Stomach (tissue), 4 donors: Measurements from ENCODE around the gene BCL2.

Source experiments
- CTCF ChIP-seq, 7 experiments: fragments of 450-650 bp in 4 of 7; fragments of 200-600 bp in 3 of 7; sonication (generic) in 3 of 7; IDR thresholded peaks; one replicate each; pipeline ENCODE4 v1.5.1; 2016 to 2019; ENCODE audit warnings: antibody characterized with exemption in 7 of 7, control low read depth in 2 of 7, mild to moderate bottlenecking in 1 of 7
- EP300 ChIP-seq: sonication (generic); formaldehyde crosslinking; IDR thresholded peaks from one replicate; pipeline ENCODE4 v1.6.1; 2017; ENCODE audit warnings: antibody characterized with exemption
- POLR2A ChIP-seq, 4 donors: fragments of 450-650 bp; IDR thresholded peaks; one replicate each; pipeline ENCODE4 v1.6.1; 2016; ENCODE audit warnings: antibody characterized with exemption in 4 of 4, control low read depth in 2 of 4, mild to moderate bottlenecking in 1 of 4, moderate library complexity in 1 of 4
- POLR2AphosphoS5 ChIP-seq, 3 donors: sonication (generic); formaldehyde crosslinking; IDR thresholded peaks; one replicate each; pipeline ENCODE4 v1.6.1; 2016; ENCODE audit warnings: antibody characterized with exemption in 3 of 3

- TF ChIP-seq CTCF (IDR thresholded peaks at IDR 0.05) (no peak), POLR2A (IDR thresholded peaks at IDR 0.05) (no peak), EP300 (no peak), POLR2AphosphoS5 (IDR thresholded peaks at IDR 0.05) (no peak)
Measured at GRCh38 chr18:63145166-63145850, 174.3 kb downstream of the BCL2 start.
